ENCODE measurements around the gene COX14.

DNA sequence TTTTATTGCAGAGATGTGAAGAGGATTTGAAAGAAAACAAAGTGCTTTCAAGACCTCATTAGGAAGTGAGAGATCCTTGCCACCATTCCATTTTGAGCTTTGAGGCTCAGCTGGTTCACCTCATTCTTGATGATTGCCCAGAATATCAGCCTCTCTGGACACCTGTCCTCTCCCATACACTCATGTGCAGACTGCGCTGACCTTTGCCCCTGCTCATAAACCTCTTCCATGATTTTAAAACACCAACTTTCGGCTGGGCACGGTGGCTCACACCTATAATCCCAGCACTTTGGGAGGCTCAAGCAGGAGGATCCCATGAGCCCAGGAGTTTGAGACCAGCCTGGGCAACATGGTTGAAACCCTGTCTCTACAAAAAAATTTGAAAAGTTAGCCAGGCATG is 8.9 kb downstream of the COX14 start:
- TF ChIP-seq POLR2AphosphoS5 (IDR thresholded peaks at IDR 0.05; ENCODE audit: low read depth, low read length) (no peak), POLR2A (IDR thresholded peaks at IDR 0.05; ENCODE audit: borderline replicate concordance, extremely low read depth, insufficient read depth, insufficient read length) (no peak), ZNF274 (IDR thresholded peaks at IDR 0.05; ENCODE audit: low read depth, low read length) (no peak)
- TF ChIP-seq, protein P1, sequence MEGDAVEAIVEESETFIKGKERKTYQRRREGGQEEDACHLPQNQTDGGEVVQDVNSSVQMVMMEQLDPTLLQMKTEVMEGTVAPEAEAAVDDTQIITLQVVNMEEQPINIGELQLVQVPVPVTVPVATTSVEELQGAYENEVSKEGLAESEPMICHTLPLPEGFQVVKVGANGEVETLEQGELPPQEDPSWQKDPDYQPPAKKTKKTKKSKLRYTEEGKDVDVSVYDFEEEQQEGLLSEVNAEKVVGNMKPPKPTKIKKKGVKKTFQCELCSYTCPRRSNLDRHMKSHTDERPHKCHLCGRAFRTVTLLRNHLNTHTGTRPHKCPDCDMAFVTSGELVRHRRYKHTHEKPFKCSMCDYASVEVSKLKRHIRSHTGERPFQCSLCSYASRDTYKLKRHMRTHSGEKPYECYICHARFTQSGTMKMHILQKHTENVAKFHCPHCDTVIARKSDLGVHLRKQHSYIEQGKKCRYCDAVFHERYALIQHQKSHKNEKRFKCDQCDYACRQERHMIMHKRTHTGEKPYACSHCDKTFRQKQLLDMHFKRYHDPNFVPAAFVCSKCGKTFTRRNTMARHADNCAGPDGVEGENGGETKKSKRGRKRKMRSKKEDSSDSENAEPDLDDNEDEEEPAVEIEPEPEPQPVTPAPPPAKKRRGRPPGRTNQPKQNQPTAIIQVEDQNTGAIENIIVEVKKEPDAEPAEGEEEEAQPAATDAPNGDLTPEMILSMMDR (IDR thresholded peaks at IDR 0.05 in 2 of 3, conservative IDR thresholded peaks at IDR 0.05 in 1 of 3; ENCODE audit: borderline replicate concordance in 1 of 3, insufficient read depth in 1 of 3, low read depth in 2 of 3, low read length in 2 of 3), result no peak

Data from HCT116 (cell line).